GM21367 (cell line): ENCODE data around the gene MPP2.
"Not testable (repeated sequence)": the region's sequence is repeated elsewhere in the genome, so short reads cannot be mapped to it uniquely, and the experiment has no call there.

Experiments used
- ATAC-seq: cut with Tn5 transposase; IDR thresholded peaks from one replicate; pipeline ENCODE4 v1.9.1; 2021; ENCODE audit not compliant: unreplicated experiment

The MPP2 gene

GRCh38 chr17:43877451-43878155 is 29.7 kb downstream of the MPP2 start:
- ATAC-seq: no peak

GRCh38 chr17:43877031-43877430 is 30.3 kb downstream of the MPP2 start:
- no peak for ATAC-seq

- no peak for ATAC-seq
Measured at GRCh38 chr17:43875476-43876147, 31.7 kb downstream of the MPP2 start.

DNA sequence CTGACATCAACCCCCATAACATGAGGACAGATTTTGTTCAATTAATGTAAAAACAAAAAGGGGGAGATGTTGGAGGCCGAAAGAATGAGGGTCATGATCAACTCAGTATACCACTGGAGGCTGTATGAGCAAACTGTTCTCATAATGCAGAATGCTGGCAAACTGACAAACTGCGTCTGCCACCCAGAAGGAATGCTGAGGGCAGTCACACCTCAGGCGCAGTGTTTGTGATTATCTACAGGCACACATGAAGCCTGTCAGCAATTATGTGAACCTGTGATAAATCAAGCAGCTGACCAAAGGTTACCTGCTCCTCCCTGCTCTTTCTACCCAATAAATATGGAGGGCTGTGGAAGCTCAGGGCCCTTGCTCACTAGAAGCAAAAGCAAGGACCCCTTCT is 33.0 kb downstream of the MPP2 start:
- ATAC-seq: no peak

DNA sequence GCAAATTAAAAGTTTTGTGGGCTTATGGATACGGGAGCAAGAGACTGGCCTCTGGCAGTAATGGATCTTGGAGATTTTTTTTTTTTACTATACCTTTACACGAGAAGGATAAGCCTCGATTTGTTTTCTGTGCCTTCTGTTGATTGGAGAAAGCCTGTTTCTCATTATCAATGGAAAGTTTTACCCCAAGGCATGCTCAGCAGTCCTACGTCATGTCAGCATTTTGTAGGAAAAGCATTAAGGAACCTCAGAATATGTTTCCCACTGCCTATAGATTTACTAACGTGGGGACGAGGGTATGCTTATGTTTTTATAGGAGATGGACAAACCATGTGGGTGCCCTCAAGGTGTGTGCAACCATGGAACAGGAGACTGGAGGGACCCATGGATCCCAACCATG is 33.5 kb downstream of the MPP2 start:
- ATAC-seq: no peak

GRCh38 chr17:43873091-43873490 is 34.2 kb downstream of the MPP2 start:
- no peak for ATAC-seq

- no peak for ATAC-seq
Measured at GRCh38 chr17:43871946-43872690, 35.2 kb downstream of the MPP2 start.

DNA sequence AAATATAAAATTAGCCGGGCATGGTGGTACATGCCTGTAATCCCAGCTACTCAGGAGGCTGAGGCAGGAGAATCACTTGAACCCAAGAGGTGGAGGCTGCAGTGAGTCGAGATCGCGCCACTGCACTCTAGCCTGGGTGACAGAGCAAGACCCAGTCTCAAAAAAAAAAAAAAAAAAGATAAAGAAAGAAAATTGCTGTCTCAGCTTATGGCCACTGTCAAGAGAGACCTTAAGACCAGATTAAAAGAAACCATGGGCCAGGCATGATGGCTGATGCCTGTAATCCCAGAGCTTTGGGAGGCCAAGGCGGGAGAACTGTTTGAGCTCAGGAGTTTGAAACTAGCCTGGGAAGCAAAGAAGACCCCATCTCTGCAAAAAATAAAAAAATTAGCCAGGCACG is 38.3 kb downstream of the MPP2 start:
- not testable (repeated sequence) for ATAC-seq

DNA sequence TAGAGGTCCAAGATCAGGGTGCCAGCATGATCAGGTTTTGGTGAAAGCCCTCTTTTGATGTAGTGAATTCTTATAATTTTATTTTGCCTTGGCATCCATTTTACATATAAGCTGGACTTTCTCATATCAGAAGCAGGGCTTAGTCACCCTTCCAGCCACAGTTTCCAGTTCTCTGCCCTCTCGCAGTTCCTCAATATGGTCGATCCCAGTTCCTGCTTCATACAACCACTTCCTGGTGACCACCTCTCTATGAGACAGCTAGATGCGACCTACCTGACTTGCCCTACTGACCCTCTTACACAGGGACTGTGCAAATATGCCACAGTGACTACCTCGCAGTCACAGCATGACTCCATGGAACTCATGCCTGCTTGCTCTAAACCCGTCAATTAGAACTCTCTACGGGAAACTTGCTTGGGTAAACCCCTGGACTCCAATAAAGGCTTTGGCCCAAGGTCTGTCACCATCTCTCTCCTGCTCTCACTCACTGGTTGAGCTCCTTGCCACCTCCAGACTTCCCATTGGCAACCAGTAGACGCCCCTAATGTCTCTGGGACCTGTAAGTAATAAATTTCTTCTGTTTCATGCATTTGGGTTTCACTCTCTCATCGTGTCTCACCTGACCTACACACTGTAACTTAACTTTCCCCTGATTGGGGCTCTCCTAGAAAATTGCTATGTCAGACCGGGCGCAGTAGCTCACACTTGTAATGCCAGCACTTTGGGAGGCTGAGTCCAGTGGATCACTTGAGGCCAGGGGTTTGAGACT is 38.9 kb downstream of the MPP2 start:
- no peak for ATAC-seq

DNA sequence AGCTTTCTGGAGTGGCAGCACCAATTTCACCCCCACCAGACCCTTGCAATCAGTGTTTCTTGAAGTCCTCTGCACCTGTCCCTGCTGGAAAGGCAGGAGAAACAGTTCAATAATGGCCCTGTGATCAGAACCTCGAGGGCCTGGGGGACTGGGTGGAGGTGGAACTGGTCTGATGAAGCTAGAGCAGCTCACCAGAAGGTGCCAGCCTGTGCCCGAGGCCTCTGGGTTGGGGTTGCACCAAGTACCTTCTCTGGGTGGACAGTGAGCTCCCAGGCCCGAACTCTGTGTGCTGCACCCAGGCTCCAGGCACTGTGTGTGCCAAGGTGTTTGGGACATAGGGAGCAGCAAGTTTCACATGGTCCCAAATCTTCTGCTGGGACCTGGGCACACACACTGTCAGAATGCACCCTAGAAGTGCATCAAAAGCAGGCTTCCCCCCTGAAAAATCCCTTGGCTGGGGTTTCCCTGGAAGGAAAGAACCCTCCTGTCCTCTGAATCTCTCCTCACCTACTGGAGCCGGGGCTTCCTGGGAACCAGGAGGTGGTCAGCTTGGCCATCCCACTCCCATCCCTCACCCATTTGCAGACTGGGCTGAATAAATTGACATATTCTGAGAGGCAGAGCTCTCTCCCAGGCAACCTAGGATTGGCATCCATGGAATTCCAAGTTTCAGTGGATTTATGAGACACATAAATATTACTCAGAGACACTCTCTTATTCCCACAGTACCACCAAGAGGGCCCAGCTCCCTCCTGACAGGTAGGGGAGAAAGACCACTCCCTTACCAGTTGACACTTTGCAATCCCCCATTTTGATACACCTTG is 43.0 kb downstream of the MPP2 start:
- ATAC-seq: no peak

- ATAC-seq: no peak
Measured at GRCh38 chr17:43861960-43862359, 45.4 kb downstream of the MPP2 start.

DNA sequence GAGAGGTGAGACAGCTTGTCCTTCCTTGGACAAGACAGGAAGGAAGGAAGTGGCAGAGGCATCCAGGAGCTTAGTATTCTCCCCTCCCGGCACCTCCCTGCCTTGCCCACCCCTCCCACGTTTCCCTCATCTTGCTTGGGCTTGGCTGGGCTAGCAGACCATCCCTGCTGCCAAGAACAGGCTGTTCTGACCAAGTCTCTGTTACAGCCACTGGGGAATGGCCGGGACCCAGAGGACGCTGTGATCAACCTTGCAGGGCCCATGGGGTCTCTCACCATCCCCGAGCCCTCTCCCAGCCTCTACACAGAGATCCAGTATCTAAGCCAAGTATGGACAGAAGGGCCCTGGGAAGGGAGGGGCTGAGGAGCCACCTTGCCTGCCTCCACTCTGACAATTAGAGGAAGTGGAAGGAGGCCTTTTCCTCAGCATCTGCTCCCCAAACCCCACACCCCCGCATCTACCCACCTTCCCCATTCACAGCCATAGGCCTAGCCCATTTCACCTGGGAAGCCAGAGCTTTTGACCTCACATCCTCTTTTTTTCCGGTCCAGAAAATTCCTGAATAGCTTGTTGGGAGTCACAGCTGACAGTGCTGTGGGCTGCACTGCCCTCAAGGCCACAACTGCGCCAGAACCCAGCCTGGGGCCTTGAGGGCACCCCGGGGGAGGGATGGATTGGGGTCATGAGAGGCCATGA is 46.3 kb downstream of the MPP2 start:
- ATAC-seq: no peak

DNA sequence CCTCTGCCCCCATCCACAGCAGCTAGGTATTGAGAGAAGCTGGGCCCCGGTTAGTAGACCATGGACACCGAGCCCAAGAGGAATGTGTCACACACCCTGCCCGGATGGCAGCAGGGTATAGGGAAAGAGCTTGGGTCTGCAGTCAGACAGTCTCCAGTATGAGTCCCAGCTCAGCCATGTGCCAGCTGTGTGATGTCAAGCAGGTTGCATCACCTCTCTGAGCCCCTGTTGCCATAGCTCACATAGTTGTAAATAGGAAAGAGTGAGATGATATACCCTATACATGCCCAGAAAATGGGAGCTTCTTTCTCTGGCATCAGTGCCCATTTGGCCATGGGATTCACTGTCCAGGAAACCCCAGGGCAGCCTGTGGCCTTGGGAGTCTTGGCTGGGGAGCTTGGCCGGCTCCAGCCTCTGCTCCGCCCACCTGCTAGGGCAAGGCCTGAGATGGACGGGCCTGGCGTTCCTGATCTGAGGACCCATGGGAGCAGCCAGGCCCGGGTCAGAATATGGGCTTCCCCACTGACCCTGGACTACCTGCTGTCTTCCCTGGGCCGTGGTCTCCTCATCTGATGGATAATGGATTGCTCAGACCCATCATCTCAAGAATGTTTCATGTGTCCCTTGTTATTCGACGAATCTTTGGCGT is 47.1 kb downstream of the MPP2 start:
- ATAC-seq: no peak

GRCh38 chr17:43857957-43858600 is 49.3 kb downstream of the MPP2 start:
- no peak for ATAC-seq

DNA sequence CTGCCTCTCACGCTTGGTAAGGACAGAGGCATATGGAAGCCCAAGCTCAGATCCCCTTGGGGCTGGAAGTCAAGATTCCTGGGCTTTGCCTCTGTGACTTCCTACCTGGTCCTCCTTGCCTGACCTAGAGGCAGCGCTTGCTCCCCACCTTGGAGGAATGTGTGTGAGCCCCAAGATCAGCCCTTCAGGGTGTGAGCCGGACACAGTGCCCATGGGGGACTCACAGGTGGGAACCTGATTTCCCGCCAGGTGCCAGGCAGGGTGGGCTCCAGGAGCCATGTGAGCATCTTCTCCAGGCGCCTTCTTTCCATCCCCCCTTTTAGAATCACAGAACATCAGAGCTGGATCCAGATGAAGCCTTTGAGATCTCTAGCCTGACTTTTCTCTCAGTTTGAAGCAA is 50.2 kb downstream of the MPP2 start:
- no peak for ATAC-seq

DNA sequence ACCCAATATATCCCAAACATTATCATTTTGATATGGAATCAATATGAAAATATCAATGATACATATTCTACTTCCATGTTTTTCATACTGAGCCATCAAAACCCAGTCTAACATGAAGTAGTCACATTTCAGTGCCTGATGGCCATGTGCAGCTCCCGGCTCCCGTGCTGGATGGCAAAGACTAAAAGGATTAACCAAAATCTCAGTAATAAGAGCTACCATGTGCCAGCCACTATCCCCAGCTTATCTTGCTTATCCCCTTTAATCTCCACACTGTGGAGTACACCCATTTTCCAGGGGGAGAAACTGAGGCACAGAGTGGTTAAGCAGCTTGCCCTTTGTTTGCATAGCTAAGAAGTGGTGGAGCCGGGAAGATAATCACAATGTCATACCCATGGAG is 51.2 kb downstream of the MPP2 start:
- ATAC-seq: no peak

- ATAC-seq: no peak
Measured at GRCh38 chr17:43855061-43855460, 52.3 kb downstream of the MPP2 start.

- no peak for ATAC-seq
Measured at GRCh38 chr17:43854498-43854897, 52.8 kb downstream of the MPP2 start.

DNA sequence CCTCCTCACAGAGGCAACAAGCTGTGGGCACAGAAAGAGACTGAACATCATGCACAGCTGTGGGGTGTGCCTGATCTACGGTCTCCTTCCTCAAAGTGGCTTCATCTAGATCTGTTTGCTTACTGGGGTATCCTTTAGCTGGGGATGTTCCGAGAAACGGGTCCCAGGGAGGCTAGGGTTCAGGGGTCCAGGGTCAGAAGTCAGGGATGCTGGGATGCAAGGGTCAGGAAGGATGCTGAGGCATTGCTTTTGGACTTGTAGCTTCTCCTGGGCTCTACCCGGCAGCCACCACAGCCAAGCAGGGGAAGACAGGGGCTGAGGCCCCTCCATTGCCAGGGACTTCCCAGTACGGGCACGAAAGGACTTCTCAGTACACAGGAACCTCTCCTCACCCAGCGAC is 53.8 kb downstream of the MPP2 start:
- no peak for ATAC-seq
